Occipital lobe (tissue), 2 donors: Measurements from ENCODE around the gene PODXL. TPM values are rescaled to one million over a fixed set of nuclear protein-coding genes. Genes with fewer than 3 reads are reported as not detected.
"Not testable (repeated sequence)": the region's sequence is repeated elsewhere in the genome, so short reads cannot be mapped to it uniquely, and the experiment has no call there.

Source experiments
- DNase-seq: peaks from one replicate; lab custom pipeline; 2025; lab: John Stamatoyannopoulos, UW
- total RNA-seq: library from RNA; depleted of rRNA; stranded (reverse); fragments of >200 nt; gene quantifications from one replicate; pipeline ENCODE4 v1.2.3, GENCODE V29; 2014

Gene PODXL
- total RNA-seq, 1 donor from 2014 or later: 11.1 TPM

- DNase-seq: no peak
Measured at GRCh38 chr7:131538071-131538812, 18.2 kb downstream of the PODXL start.

- no peak for DNase-seq
Measured at GRCh38 chr7:131537571-131537978, 18.9 kb downstream of the PODXL start.

- DNase-seq: no peak
Measured at GRCh38 chr7:131536361-131536849, 20.0 kb downstream of the PODXL start.

GRCh38 chr7:131533566-131534561 is 22.6 kb downstream of the PODXL start:
- DNase-seq: no peak

GRCh38 chr7:131533151-131533559 is 23.3 kb downstream of the PODXL start:
- no peak for DNase-seq

- no peak for DNase-seq
Measured at GRCh38 chr7:131532570-131533091, 23.8 kb downstream of the PODXL start.

- no peak for DNase-seq
Measured at GRCh38 chr7:131530137-131530536, 26.3 kb downstream of the PODXL start.

GRCh38 chr7:131529617-131530016 is 26.8 kb downstream of the PODXL start:
- no peak for DNase-seq

- DNase-seq: no peak
Measured at GRCh38 chr7:131529179-131529578, 27.2 kb downstream of the PODXL start.

GRCh38 chr7:131527456-131527855 is 29.0 kb downstream of the PODXL start:
- no peak for DNase-seq

- no peak for DNase-seq
Measured at GRCh38 chr7:131525820-131526219, 30.6 kb downstream of the PODXL start.

- no peak for DNase-seq
Measured at GRCh38 chr7:131524703-131525102, 31.7 kb downstream of the PODXL start.

GRCh38 chr7:131524115-131524514 is 32.3 kb downstream of the PODXL start:
- DNase-seq: no peak

- no peak for DNase-seq
Measured at GRCh38 chr7:131522325-131522930, 34.0 kb downstream of the PODXL start.

GRCh38 chr7:131521651-131522163 is 34.7 kb downstream of the PODXL start:
- DNase-seq: no peak

- no peak for DNase-seq
Measured at GRCh38 chr7:131518626-131519025, 37.8 kb downstream of the PODXL start.

- no peak for DNase-seq
Measured at GRCh38 chr7:131517218-131517923, 39.1 kb downstream of the PODXL start.

GRCh38 chr7:131515471-131515870 is 41.0 kb downstream of the PODXL start:
- DNase-seq: not testable (repeated sequence)

GRCh38 chr7:131513245-131514061 is 43.0 kb downstream of the PODXL start:
- peak; percentile 67 for DNase-seq
